Activated naive CD8-positive, alpha-beta T cell treated with anti-CD3 and anti-CD28 coated beads, Interleukin-2, amount 50 U/mL, for 24 hours (primary cell): ENCODE data around the gene CPNE5.
A peak's percentile ranks its signal among the peaks of the same experiment; 100 is the strongest.

Source experiments
- ATAC-seq: fragments of 150-1000 bp; cut with Tn5 transposase; one replicate; pipeline ENCODE4 v1.10.0; 2021
- DNase-seq: peaks from one replicate; pipeline ENCODE4 v3.0.0; 2021
- H3K27ac Mint-ChIP-seq: one replicate; pipeline ENCODE4 v1.8.0; 2021; ENCODE audit warnings: mild to moderate bottlenecking, mixed read lengths
- H3K27me3 Mint-ChIP-seq: one replicate; pipeline ENCODE4 v1.8.0; 2021; ENCODE audit warnings: mixed read lengths
- H3K36me3 Mint-ChIP-seq: one replicate; pipeline ENCODE4 v1.8.0; 2021; ENCODE audit warnings: low read depth, mixed read lengths
- H3K4me1 Mint-ChIP-seq: one replicate; pipeline ENCODE4 v1.8.0; 2021; ENCODE audit warnings: mixed read lengths
- H3K4me3 Mint-ChIP-seq: one replicate; pipeline ENCODE4 v1.8.0; 2021; ENCODE audit warnings: mild to moderate bottlenecking, moderate library complexity, mixed read lengths
- H3K9me3 Mint-ChIP-seq: one replicate; pipeline ENCODE4 v1.8.0; 2021; ENCODE audit warnings: mixed read lengths

Gene CPNE5

GRCh38 chr6:36697481-36697903, 141.8 kb downstream of the CPNE5 start, which contains the start of gene RAB44:
RAB44 (plus strand) TSS chr6:36697826; CDS start chr6:36704236, 6,410 bp downstream.
- Mint-ChIP-seq H3K27ac (peak within 1 kb of the TSS; percentile 25), H3K27me3 (peaks cover 1% of the 10 kb centered on the region)

DNA sequence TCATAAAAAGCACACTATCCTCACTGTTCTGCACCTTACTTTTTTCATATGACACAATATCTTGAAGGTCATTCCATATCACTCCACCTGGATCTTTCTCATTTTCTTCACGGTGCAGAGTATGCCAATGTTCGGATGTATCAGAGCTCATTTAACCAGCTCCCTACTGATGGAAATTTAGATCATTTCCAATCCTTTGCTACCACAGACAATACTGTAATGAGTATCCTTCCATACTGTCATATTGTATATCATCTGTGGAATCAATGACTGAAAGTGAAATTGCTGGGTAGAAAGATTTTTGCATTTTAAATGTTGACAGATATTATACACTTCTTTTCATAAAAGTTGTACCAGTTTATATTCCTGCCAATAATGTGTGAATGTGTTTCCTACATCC, 143.8 kb downstream of the CPNE5 start:
- Mint-ChIP-seq H3K9me3 (no peaks in the 10 kb centered on the region), H3K4me3 (no peak overlapping the region), H3K27ac (peak overlapping the region; percentile 21), H3K4me1 (peaks cover 54% of the 10 kb centered on the region), H3K27me3 (peaks cover 1% of the 10 kb centered on the region), H3K36me3 (no peaks in the 10 kb centered on the region)
- DNase-seq (no peak), ATAC-seq (peak; percentile 92)

More at GRCh38 chr6:36697481-36697903, 141.8 kb downstream of the CPNE5 start, which contains the start of gene RAB44:
- Mint-ChIP-seq H3K4me1 (peaks cover 39% of the 10 kb centered on the region), H3K9me3 (no peaks in the 10 kb centered on the region), H3K4me3 (no peak within 1 kb of the TSS), H3K36me3 (no peaks in the 10 kb centered on the region)
- no peak for DNase-seq
- ATAC-seq = no peak

GRCh38 chr6:36694616-36695015, 144.6 kb downstream of the CPNE5 start:
- ATAC-seq = no peak
- peak overlapping the region; percentile 36 for H3K27ac Mint-ChIP-seq
- H3K4me3 Mint-ChIP-seq = no peak overlapping the region
- H3K27me3 Mint-ChIP-seq = peaks cover 1% of the 10 kb centered on the region
- H3K9me3 Mint-ChIP-seq = no peaks in the 10 kb centered on the region
- H3K36me3 Mint-ChIP-seq = no peaks in the 10 kb centered on the region
- no peak for DNase-seq
- peaks cover 54% of the 10 kb centered on the region for H3K4me1 Mint-ChIP-seq

DNA sequence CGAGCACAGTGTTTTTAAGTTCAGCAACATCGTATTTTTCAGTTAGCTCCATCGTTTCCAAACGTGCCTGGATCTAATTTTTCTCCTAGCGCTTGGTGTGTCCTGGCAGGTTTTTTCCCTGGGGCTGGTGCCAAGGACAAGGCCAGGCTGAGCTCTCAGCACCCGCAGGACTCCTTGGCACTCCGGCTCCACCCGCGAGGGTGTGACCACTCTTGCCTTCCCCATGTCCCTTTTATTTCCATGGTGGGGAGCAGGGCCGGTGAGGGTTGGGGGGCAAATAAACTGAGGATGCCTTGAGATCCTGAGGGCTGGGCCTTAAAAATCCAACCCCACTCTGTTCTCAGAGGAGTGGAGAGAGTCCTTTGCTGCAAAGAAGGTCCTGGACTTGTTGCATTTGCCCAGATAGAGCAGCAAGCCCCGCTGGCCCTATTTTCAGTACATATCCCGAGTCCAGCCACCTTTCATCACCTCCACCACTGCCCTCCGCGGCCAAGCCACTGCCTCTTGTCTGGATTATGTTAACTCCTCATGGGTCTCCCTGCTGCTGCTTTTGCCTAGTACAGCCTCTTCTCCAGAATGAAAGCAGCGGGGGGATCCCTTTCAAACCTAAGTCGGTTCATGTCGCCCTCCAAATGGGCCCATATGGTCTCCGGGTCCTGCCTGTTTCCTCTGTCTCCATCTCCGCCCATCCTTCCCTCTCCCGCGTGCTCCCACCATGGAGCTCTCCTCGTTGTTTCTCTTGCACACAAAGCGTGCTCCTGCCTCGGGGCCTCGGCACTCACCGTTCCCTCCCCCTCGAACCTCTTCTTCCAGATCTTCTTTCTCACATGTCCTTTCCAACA, 146.2 kb downstream of the CPNE5 start:
- H3K36me3 Mint-ChIP-seq = no peaks in the 10 kb centered on the region
- H3K27ac Mint-ChIP-seq = peak overlapping the region; percentile 39
- H3K27me3 Mint-ChIP-seq = peaks cover 1% of the 10 kb centered on the region
- ATAC-seq (no peak), DNase-seq (no peak)
- no peak overlapping the region for H3K4me3 Mint-ChIP-seq
- H3K4me1 Mint-ChIP-seq = peaks cover 54% of the 10 kb centered on the region
- no peaks in the 10 kb centered on the region for H3K9me3 Mint-ChIP-seq

DNA sequence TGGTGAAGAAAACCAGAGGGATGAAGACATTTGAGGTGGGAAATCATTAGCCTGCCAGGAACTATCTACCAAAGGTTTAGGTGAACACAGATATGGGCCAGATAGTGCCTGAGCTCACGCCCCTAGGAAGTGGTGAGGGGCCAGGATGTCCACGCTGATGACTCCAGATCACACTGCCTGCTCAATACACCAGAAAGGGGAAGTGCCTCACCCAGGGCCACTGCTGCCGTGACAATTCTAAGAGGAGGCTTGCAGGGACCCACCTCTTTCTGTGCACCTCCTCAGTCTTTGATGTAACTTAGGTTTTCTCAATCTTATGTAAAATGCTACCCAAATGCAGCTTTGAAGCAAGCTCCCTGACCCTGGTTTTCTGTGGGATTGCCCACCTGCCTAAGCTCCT, 147.0 kb downstream of the CPNE5 start:
- Mint-ChIP-seq H3K27me3 (peaks cover 1% of the 10 kb centered on the region), H3K4me1 (peaks cover 54% of the 10 kb centered on the region), H3K4me3 (no peak overlapping the region), H3K27ac (no peak overlapping the region), H3K9me3 (no peaks in the 10 kb centered on the region), H3K36me3 (no peaks in the 10 kb centered on the region)
- peak; percentile 38 for ATAC-seq
- DNase-seq = no peak

DNA sequence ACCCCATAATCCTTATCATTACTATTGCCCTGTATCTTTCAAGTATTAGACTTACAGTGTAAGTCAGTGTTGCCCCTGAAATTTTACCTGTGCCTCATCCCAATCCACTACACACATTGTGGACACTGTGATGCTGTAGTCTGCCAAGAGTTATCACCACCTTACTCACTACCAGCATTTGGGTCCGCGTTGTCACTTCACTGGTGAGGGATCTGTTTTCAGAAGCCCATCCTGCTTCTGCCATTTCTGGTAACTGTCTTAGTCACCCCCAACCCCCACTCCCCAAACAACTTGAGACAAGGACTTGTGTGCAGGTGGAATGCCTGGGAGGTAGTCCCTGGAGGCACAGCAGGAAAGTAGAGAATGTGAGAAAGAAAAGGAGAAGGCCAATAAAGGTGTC, 147.6 kb downstream of the CPNE5 start:
- ATAC-seq (no peak), DNase-seq (no peak)
- no peaks in the 10 kb centered on the region for H3K9me3 Mint-ChIP-seq
- no peak overlapping the region for H3K27ac Mint-ChIP-seq
- no peak overlapping the region for H3K4me3 Mint-ChIP-seq
- peaks cover 1% of the 10 kb centered on the region for H3K27me3 Mint-ChIP-seq
- peaks cover 49% of the 10 kb centered on the region for H3K4me1 Mint-ChIP-seq
- peaks cover 3% of the 10 kb centered on the region for H3K36me3 Mint-ChIP-seq

DNA sequence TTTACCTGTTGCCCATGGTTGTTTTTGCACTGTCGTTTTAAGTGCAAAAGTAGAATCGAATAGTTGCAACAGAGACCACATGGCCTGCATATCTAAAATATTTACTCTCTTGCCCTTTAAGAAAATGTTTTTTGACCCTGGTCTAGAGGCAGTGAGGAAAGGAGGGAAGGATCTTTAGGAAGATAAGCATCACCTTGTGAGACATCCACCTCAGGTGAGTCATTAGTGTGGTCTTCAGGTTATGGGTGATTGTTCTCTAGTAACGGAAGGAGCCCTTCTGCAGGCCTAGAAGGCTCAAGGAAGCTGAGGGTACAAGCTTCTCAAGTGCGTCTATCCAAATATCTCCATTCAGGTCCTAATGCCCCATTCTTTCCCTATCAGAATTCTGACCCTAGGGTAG, 148.2 kb downstream of the CPNE5 start:
- Mint-ChIP-seq H3K4me3 (no peak overlapping the region), H3K27ac (no peak overlapping the region), H3K36me3 (peaks cover 3% of the 10 kb centered on the region), H3K4me1 (peaks cover 43% of the 10 kb centered on the region), H3K27me3 (peaks cover 1% of the 10 kb centered on the region), H3K9me3 (no peaks in the 10 kb centered on the region)
- ATAC-seq (no peak), DNase-seq (no peak)
